GM12873 (cell line): ENCODE results near the gene ABAT.

Experiments used
- TF ChIP-seq, protein P1 (sequence below): IDR thresholded peaks from 2 replicates; pipeline ENCODE4 v1.5.1; 2012; ENCODE audit warnings: low read depth, mild to moderate bottlenecking, moderate library complexity, low read length, control low read depth; ENCODE audit not compliant: insufficient read depth; ENCODE audit errors: missing control alignments

The ABAT gene

DNA sequence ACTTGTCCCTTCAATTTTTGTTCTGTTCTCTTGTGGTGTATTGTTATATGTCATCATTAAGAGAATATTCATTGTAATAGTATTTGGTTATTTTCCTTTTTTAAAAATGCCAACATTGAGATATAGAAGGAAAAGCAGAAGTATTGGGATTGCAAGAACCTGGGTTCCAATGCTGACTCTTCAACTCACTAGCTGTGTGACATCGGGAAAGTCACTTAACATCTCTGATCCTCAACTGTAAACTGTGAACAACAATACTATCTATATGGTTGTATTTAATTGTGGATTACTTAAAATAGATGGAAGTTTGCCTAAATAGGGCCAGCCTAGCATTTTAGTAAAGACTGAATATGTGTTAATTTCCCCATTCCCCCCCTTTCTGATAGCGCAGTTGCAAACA is 67.2 kb downstream of the ABAT start:
- TF ChIP-seq, protein P1, sequence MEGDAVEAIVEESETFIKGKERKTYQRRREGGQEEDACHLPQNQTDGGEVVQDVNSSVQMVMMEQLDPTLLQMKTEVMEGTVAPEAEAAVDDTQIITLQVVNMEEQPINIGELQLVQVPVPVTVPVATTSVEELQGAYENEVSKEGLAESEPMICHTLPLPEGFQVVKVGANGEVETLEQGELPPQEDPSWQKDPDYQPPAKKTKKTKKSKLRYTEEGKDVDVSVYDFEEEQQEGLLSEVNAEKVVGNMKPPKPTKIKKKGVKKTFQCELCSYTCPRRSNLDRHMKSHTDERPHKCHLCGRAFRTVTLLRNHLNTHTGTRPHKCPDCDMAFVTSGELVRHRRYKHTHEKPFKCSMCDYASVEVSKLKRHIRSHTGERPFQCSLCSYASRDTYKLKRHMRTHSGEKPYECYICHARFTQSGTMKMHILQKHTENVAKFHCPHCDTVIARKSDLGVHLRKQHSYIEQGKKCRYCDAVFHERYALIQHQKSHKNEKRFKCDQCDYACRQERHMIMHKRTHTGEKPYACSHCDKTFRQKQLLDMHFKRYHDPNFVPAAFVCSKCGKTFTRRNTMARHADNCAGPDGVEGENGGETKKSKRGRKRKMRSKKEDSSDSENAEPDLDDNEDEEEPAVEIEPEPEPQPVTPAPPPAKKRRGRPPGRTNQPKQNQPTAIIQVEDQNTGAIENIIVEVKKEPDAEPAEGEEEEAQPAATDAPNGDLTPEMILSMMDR: no peak

DNA sequence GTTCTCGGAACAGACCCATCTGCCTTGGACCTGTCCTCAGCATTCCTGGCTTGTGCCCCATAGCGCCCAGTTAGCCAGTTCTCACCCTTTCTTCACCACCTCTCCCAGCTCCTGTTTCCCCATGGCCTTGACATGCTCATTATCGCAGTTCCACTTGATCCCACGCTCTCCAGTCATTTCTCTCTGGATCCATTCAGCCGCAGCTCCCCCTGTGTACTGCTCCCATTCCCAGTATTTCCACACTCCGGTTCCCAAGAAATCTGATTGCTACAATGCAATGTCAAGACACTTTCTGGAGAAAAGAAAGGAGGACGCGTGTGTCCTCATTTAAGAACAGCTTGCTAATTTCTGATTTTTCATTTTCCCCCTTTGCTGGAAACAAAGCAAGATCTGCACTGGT is 67.7 kb downstream of the ABAT start:
- TF ChIP-seq, protein P1: no peak

DNA sequence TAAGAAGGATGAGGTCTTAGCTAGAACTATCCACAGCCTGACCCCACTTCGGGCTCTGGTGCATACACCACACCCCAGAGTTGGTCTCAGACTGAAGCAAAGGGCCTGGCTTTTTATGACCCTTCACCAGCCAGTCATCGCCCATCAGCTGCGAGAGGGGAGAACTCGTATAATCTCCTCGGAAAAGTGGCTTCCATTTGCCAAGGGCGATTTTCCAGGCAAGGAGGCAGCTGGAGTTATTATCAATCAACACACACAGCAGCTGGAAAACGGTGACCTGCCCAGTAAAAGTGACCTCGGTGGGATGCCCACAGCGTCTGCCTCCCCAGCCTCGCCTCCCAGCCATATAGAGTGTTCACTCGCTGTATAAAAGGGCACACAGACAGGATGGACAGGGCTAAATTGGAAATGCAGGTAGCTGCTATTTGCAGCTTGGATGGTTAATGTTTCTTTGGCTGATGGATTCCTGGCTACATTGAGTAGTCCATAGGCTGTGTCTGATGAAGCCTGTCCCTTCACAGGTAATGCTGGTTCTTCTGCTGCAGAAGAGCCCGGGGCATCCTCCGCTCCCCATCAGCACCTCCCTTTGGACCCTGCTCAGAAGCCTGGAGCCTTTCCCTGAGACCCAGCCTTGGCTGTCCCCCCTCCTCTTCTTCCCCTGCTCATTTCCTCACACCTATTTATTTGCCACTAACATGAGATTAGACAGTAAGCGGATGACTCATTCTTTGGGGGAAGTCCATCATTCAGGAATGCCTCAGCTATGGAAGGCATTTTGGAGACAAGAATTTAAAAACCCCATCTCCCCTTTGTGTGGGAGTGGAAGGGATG is 77.3 kb downstream of the ABAT start:
- TF ChIP-seq, protein P1: no peak

DNA sequence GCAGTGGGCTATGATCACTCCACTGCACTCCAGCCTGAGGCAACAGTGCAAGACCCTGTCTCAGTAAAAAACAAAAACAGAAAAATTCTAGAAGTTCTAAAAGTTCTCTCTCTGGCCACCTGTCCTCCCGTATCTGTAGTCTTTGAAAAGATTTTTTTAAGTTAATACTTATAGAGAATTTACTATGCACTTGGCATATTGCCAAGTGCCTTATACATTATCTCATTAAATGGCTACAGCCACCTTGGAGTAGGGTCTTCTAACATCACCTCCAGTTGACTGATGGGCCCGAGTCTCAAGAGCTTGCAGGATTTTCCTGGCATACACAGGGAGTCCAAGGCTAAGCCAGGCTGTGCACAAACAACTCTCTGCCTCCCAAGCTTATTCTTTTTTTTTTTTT is 78.3 kb downstream of the ABAT start:
- TF ChIP-seq, protein P1: no peak

DNA sequence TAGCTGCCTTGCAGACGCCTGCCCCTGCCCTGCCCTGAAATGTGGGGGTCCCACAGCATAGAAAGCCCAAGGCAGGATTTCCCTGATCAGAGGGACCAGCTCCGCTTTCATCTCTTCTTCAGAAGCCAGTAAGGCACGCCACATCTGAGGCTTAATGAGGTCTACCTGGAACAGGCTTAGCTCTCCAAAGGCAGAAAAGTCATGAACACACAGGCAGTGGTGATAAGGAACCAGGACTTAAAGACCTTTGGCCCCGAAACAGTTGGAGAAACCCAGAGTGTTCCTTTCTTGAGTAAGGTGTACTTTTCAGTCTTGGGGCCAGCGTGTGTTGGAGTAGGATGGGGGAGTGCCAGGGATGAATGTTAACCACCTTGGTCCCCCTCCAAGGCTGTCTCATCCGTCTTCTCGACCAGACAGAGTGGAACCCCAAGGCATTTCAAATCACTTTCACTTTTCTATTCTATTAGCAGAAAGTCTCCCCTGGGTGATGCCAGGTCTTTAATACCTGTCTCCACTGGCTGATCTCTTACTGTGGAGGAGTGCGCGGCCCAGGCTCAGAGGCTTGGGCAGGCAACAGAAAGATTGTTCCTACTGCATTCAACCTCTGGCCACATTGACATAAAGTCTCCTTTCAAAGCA is 79.1 kb downstream of the ABAT start:
- TF ChIP-seq, protein P1: no peak

DNA sequence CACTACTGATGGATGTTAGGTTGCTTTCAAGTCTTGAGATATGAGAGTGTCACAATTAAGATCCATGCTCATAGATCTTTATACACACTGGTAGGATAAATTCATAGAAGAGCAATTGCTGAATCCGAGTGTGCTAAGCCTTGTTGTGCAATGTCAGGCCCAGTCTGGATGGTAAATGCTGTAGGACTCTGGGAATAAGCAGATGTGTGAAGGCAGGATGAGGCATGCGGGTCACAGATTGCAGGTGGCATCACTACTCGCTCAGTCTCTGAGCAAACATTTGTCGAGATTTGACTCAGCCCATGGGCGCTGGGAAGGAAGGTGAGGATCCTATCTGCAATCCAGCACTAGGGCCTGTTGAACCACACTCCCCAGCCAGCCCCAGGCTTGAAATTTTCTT is 82.3 kb downstream of the ABAT start:
- TF ChIP-seq, protein P1: no peak

DNA sequence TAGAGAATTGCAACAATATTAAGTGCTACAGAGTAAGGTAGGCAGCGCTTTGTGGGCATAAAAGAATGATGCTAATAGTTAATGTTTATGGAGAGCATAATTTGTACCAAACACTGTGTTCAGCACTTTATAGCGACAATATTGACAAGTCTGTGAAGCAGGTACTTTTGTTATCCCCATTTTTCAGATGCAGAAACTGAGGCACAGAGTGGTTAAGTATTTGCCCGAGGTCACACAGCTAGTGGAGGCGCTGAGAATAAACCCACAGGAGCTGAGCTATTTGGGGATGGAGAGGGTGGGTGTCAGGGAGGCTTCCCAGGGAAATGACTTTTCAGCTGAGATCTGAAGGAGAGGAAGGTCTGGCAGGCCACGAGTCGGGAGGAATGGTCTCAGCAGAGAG is 83.6 kb downstream of the ABAT start:
- TF ChIP-seq, protein P1: no peak
